ENCODE measurements around the gene SLC39A8. TPM values are rescaled to one million over a fixed set of nuclear protein-coding genes. Genes with fewer than 3 reads are reported as not detected.

Gene SLC39A8
- total RNA-seq, 1 donor from 2014 or later: 11.4 TPM

DNA sequence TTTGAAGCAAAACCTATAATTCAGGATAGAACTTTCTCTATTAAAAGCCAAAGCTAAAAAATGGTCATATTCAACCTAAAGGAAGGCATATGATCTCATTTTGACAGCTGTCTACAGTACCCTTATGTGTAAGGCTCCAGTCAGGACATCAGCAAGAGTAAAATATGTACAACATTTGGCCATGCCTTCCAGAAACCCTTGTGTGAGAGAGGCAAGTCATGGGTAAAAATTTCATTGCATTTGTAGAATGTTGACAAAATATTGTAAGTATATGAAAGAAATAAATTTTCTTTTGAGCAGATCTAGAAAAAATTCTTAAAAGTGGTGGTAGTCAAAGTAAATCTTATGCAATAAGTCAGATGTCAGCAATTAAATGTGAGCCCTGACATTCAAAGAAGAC, 132.3 kb downstream of the SLC39A8 start:
- no peaks in the 10 kb centered on the region for H3K27me3 Mint-ChIP-seq (ENCODE audit: low read depth)
- no peak overlapping the region for H3K27ac Mint-ChIP-seq (ENCODE audit: unreplicated experiment)
- H3K4me3 Mint-ChIP-seq: no peak overlapping the region
- no peaks in the 10 kb centered on the region for H3K36me3 Mint-ChIP-seq (ENCODE audit: low read depth)
- H3K4me1 Mint-ChIP-seq: peaks cover 3% of the 10 kb centered on the region
- DNase-seq (ENCODE audit: low read depth, low spot score): no peak
- peaks cover 4% of the 10 kb centered on the region for H3K9me3 Mint-ChIP-seq
- TF ChIP-seq, protein P1, sequence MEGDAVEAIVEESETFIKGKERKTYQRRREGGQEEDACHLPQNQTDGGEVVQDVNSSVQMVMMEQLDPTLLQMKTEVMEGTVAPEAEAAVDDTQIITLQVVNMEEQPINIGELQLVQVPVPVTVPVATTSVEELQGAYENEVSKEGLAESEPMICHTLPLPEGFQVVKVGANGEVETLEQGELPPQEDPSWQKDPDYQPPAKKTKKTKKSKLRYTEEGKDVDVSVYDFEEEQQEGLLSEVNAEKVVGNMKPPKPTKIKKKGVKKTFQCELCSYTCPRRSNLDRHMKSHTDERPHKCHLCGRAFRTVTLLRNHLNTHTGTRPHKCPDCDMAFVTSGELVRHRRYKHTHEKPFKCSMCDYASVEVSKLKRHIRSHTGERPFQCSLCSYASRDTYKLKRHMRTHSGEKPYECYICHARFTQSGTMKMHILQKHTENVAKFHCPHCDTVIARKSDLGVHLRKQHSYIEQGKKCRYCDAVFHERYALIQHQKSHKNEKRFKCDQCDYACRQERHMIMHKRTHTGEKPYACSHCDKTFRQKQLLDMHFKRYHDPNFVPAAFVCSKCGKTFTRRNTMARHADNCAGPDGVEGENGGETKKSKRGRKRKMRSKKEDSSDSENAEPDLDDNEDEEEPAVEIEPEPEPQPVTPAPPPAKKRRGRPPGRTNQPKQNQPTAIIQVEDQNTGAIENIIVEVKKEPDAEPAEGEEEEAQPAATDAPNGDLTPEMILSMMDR (conservative IDR thresholded peaks at IDR 0.05): no peak

Other genes starting within 250 kb of the SLC39A8 start
- gene NFKB1, start 155.9 kb upstream of the SLC39A8 start, total RNA-seq: 19.1 and 24.6 TPM in 2 replicates